ENCODE data around the gene E2F4.

The E2F4 gene

DNA sequence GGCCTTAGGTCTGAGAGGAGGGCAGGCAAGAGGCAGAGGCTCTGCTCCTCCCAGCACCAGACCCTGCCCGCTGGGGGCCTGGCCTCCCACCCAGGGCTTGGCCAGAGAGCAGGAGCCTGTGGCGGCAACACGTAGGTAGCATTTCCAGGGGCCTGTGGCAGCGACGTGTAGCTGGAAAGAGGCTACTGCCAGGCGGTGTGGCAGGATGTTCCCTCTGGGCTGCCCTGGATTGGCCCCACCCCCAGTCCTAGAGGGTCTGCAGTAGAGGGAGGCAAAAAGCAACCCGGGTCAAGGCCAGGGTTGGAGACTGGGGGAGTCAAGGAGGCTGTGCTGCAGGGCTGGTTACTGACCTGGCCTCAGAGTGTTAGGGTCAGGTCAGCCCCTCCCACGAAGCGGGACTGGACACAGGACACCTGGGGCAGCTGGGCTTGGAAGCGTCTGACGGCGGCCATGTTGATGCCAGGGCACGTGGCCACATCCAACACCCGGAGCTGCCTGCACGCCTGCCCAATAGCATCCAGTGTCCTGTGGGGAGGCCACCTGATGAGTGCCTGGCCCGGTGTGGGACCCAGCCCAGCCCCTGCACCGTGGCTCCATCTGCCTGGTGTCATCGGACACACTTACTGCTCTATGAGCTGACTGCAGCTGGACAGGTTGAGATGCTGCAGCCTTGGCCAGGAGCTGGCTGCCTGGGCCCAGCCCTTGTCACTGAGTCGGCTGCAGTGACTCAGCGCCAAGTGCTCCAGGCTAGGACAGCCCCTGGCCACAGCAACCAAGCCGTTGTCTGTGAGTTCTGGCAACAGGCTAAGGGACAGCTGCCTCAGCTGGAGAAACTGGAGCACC lies 15.5 kb downstream of the E2F4 start:
- H4K20me1 ChIP-seq (ENCODE audit: insufficient read depth, low read length, poor library complexity, severe bottlenecking), result no peaks in the 10 kb centered on the region
- TF ChIP-seq, protein P1, sequence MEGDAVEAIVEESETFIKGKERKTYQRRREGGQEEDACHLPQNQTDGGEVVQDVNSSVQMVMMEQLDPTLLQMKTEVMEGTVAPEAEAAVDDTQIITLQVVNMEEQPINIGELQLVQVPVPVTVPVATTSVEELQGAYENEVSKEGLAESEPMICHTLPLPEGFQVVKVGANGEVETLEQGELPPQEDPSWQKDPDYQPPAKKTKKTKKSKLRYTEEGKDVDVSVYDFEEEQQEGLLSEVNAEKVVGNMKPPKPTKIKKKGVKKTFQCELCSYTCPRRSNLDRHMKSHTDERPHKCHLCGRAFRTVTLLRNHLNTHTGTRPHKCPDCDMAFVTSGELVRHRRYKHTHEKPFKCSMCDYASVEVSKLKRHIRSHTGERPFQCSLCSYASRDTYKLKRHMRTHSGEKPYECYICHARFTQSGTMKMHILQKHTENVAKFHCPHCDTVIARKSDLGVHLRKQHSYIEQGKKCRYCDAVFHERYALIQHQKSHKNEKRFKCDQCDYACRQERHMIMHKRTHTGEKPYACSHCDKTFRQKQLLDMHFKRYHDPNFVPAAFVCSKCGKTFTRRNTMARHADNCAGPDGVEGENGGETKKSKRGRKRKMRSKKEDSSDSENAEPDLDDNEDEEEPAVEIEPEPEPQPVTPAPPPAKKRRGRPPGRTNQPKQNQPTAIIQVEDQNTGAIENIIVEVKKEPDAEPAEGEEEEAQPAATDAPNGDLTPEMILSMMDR (conservative IDR thresholded peaks at IDR 0.05; ENCODE audit: low read length), result no peak
- no peak for TF ChIP-seq EZH2phosphoT487 (IDR thresholded peaks at IDR 0.05; ENCODE audit: borderline replicate concordance)
- no peaks in the 10 kb centered on the region for H3K9me3 ChIP-seq (ENCODE audit: insufficient read depth, low read depth, low read length)
- no peaks in the 10 kb centered on the region for H3F3A ChIP-seq (ENCODE audit: low read depth)
- H3K4me3 ChIP-seq (ENCODE audit: low read length, poor library complexity, severe bottlenecking), result no peak overlapping the region
- H3K27me3 ChIP-seq (ENCODE audit: insufficient read depth, low read length, poor library complexity, severe bottlenecking), result no peaks in the 10 kb centered on the region
- H3K4me2 ChIP-seq (ENCODE audit: low read depth, low read length, poor library complexity, severe bottlenecking), result no peak overlapping the region
- H3K9ac ChIP-seq (ENCODE audit: low read depth, low read length, poor library complexity, severe bottlenecking), result no peak overlapping the region
- no peaks in the 10 kb centered on the region for H3K9me2 ChIP-seq (replicated peaks; ENCODE audit: low read depth, low read length)
- no peak overlapping the region for H2AFZ ChIP-seq (ENCODE audit: low read length)
- H3K79me2 ChIP-seq (ENCODE audit: insufficient read depth, low read length), result no peaks in the 10 kb centered on the region
- H3K36me3 ChIP-seq (ENCODE audit: insufficient read depth, low read length), result peaks cover 17% of the 10 kb centered on the region; the same call in 1 of the 2 replicates
- no peaks in the 10 kb centered on the region for H3K4me1 ChIP-seq (ENCODE audit: insufficient read depth, low read length, poor library complexity, severe bottlenecking)

- Histone ChIP-seq H3F3A (ENCODE audit: low read depth) (no peaks in the 10 kb centered on the region), H3K4me2 (ENCODE audit: low read depth, low read length, poor library complexity, severe bottlenecking) (no peak overlapping the region), H3K27me3 (ENCODE audit: insufficient read depth, low read length, poor library complexity, severe bottlenecking) (no peaks in the 10 kb centered on the region)
These were observed 16.4 kb downstream of the E2F4 start for GRCh38 chr16:67208154-67208896.

DNA sequence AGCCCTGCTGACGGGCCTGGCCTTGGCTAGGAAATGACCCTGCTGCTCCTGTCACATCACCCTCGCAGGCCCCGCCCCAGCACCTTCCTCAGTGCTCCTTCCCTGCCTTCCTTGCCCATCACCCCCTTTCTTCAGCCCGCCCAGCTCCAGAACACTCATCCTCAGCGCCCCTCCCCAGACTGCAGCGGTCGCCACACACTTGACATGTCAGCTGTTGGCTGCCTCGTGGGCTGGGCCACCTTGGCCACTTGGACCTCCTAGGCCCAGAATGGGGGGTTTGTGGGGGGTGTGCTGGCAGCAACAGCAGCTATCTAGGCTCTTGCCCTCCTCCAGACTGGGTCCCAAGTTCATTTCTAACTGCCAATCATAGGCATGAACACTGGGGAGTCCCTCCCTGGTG lies 17.6 kb downstream of the E2F4 start:
- Histone ChIP-seq H3K9ac (ENCODE audit: low read depth, low read length, poor library complexity, severe bottlenecking) (no peak overlapping the region), H3F3A (ENCODE audit: low read depth) (no peaks in the 10 kb centered on the region), H3K27me3 (ENCODE audit: insufficient read depth, low read length, poor library complexity, severe bottlenecking) (no peaks in the 10 kb centered on the region), H2AFZ (ENCODE audit: low read length) (no peak overlapping the region), H3K4me2 (ENCODE audit: low read depth, low read length, poor library complexity, severe bottlenecking) (no peak overlapping the region), H3K4me3 (ENCODE audit: low read length, poor library complexity, severe bottlenecking) (no peak overlapping the region), H3K4me1 (ENCODE audit: insufficient read depth, low read length, poor library complexity, severe bottlenecking) (peaks cover 4% of the 10 kb centered on the region), H3K79me2 (ENCODE audit: insufficient read depth, low read length) (no peaks in the 10 kb centered on the region), H4K20me1 (ENCODE audit: insufficient read depth, low read length, poor library complexity, severe bottlenecking) (no peaks in the 10 kb centered on the region), H3K9me3 (ENCODE audit: insufficient read depth, low read depth, low read length) (no peaks in the 10 kb centered on the region), H3K9me2 (replicated peaks; ENCODE audit: low read depth, low read length) (no peaks in the 10 kb centered on the region), H3K36me3 (ENCODE audit: insufficient read depth, low read length) (no peaks in the 10 kb centered on the region)
- TF ChIP-seq EZH2phosphoT487 (IDR thresholded peaks at IDR 0.05; ENCODE audit: borderline replicate concordance), result no peak
- TF ChIP-seq, protein P1 (conservative IDR thresholded peaks at IDR 0.05; ENCODE audit: low read length), result no peak

More at GRCh38 chr16:67208154-67208896, 16.4 kb downstream of the E2F4 start:
- no peak overlapping the region for H2AFZ ChIP-seq (ENCODE audit: low read length)
- no peaks in the 10 kb centered on the region for H4K20me1 ChIP-seq (ENCODE audit: insufficient read depth, low read length, poor library complexity, severe bottlenecking)
- peaks cover 4% of the 10 kb centered on the region for H3K4me1 ChIP-seq (ENCODE audit: insufficient read depth, low read length, poor library complexity, severe bottlenecking)
- no peak overlapping the region for H3K9ac ChIP-seq (ENCODE audit: low read depth, low read length, poor library complexity, severe bottlenecking)
- no peaks in the 10 kb centered on the region for H3K9me3 ChIP-seq (ENCODE audit: insufficient read depth, low read depth, low read length)
- peaks cover 9% of the 10 kb centered on the region; the same call in 1 of the 2 replicates for H3K36me3 ChIP-seq (ENCODE audit: insufficient read depth, low read length)
- H3K4me3 ChIP-seq (ENCODE audit: low read length, poor library complexity, severe bottlenecking), result no peak overlapping the region
- no peaks in the 10 kb centered on the region for H3K79me2 ChIP-seq (ENCODE audit: insufficient read depth, low read length)
- no peaks in the 10 kb centered on the region for H3K9me2 ChIP-seq (replicated peaks; ENCODE audit: low read depth, low read length)
- TF ChIP-seq, protein P1 (conservative IDR thresholded peaks at IDR 0.05; ENCODE audit: low read length), result no peak
- no peak for TF ChIP-seq EZH2phosphoT487 (IDR thresholded peaks at IDR 0.05; ENCODE audit: borderline replicate concordance)
